HCT116 (cell line): ENCODE measurements around the gene MYH11. TPM values are rescaled to one million over a fixed set of nuclear protein-coding genes. Genes with fewer than 3 reads are reported as not detected.
"Not testable (repeated sequence)": the region's sequence is repeated elsewhere in the genome, so short reads cannot be mapped to it uniquely, and the experiment has no call there.

ENCODE experiments used
- ATAC-seq: fragments of 200-7000 bp; cut with Tn5 transposase; 2 replicates; pipeline ENCODE4 v1.9.1; 2020; ENCODE audit warnings: mild to moderate bottlenecking, moderate library complexity
- BruUV-seq: library from RNA; stranded (reverse); fragments of 400-500 nt; replicated peaks from 2 replicates; lab custom pipeline; 2021; lab: Mats Ljungman, UMichigan
- CTCF ChIA-PET: fragments of 300-600 bp; sonication (Branson Sonifier 250); formaldehyde crosslinking; loops from one replicate; lab custom pipeline; 2021; ENCODE audit warnings: antibody characterized with exemption; lab: Charles Lee
- POLR2A ChIA-PET: fragments of 300-600, 350-600 bp; sonication (Branson Sonifier 250); formaldehyde crosslinking; loops from one replicate; lab custom pipeline; 2021; ENCODE audit warnings: antibody characterized with exemption; lab: Charles Lee
- RAD21 ChIA-PET, 2 experiments: fragments of 300-600 bp; sonication (Branson Sonifier 250); formaldehyde crosslinking; loops; one replicate each; lab custom pipeline; 2023; ENCODE audit warnings: low total read pairs in 2 of 2; ENCODE audit not compliant: uncharacterized antibody in 2 of 2, unreplicated experiment in 2 of 2, low non-redundant PET in 1 of 2; lab: Charles Lee
- DNase-seq: peaks from one replicate; pipeline ENCODE4 v3.0.0-alpha.2; 2010; ENCODE audit warnings: low read depth, low spot score
- H2AFZ ChIP-seq: fragments of 200-600 bp; shearing (Covaris generic), sonication (generic); 2 replicates; pipeline ENCODE4 v1.6.1; 2017; ENCODE audit warnings: low read depth, mixed run types, mixed read lengths, antibody characterized with exemption, low read length; ENCODE audit not compliant: poor library complexity, severe bottlenecking
- H3K27ac ChIP-seq: 2 replicates; pipeline ENCODE4 v1.5.1; 2012; ENCODE audit warnings: low read depth, low read length
- H3K27me3 ChIP-seq: fragments of 200-600 bp; sonication (generic); 2 replicates; pipeline ENCODE4 v1.6.1; 2016; ENCODE audit warnings: mixed run types, low read length, mixed read lengths; ENCODE audit not compliant: insufficient read depth
- H3K36me3 ChIP-seq, 2 experiments: fragments of 200-500 bp in 1 of 2; fragments of 200-600 bp in 1 of 2; sonication (Bioruptor generic) in 1 of 2; sonication (generic) in 1 of 2; 2 replicates each; pipeline versions ENCODE4 v1.5.1 to v1.6.1; 2014 to 2016; ENCODE audit warnings: low read length in 2 of 2, inconsistent platforms in 1 of 2, mixed read lengths in 1 of 2, mixed run types in 1 of 2; ENCODE audit not compliant: insufficient read depth in 2 of 2, control insufficient read depth in 1 of 2
- H3K4me1 ChIP-seq, 2 experiments: fragments of 200-600 bp in 1 of 2; sonication (generic) in 1 of 2; 2 replicates each; pipeline versions ENCODE4 v1.5.1 to v1.6.1; 2012 to 2017; ENCODE audit warnings: low read length in 2 of 2, inconsistent platforms in 1 of 2, mild to moderate bottlenecking in 1 of 2, mixed read lengths in 1 of 2, mixed run types in 1 of 2, moderate library complexity in 1 of 2; ENCODE audit not compliant: insufficient read depth in 2 of 2, control insufficient read depth in 1 of 2
- H3K4me2 ChIP-seq: fragments of 200-600 bp; sonication (generic); 2 replicates; pipeline ENCODE4 v1.6.1; 2017; ENCODE audit warnings: mixed run types, low read length, mixed read lengths
- H3K4me3 ChIP-seq, 2 experiments: fragments of 200-600 bp in 1 of 2; sonication (generic) in 1 of 2; replicated peaks in 1 of 2; 2 replicates each; pipeline ENCODE4 v1.5.1; 2011 to 2016; ENCODE audit warnings: low read length in 2 of 2, control low read depth in 1 of 2, low read depth in 1 of 2, mild to moderate bottlenecking in 1 of 2, mixed read lengths in 1 of 2, mixed run types in 1 of 2
- H3K79me2 ChIP-seq: fragments of 200-600 bp; sonication (generic); 2 replicates; pipeline ENCODE4 v1.6.1; 2017; ENCODE audit warnings: mild to moderate bottlenecking, mixed run types, low read length, moderate library complexity, mixed read lengths; ENCODE audit not compliant: insufficient read depth
- H3K9ac ChIP-seq: fragments of 200-600 bp; sonication (generic); 2 replicates; pipeline ENCODE4 v1.6.1; 2016; ENCODE audit warnings: low read length, mixed read lengths
- H3K9me2 ChIP-seq: fragments of 200-600 bp; sonication (generic), shearing (Covaris generic); 2 replicates; pipeline ENCODE4 v1.6.1; 2017; ENCODE audit warnings: mixed run types, mild to moderate bottlenecking, moderate library complexity; ENCODE audit not compliant: insufficient read depth
- H3K9me3 ChIP-seq, 2 experiments: fragments of 200-500 bp in 1 of 2; fragments of 200-600 bp in 1 of 2; sonication (Bioruptor generic) in 1 of 2; sonication (generic) in 1 of 2; 2 replicates each; pipeline ENCODE4 v1.6.1; 2014 to 2017; ENCODE audit warnings: low read length in 2 of 2, mixed read lengths in 2 of 2, inconsistent platforms in 1 of 2, low read depth in 1 of 2, mild to moderate bottlenecking in 1 of 2, mixed run types in 1 of 2, moderate library complexity in 1 of 2; ENCODE audit not compliant: control insufficient read depth in 1 of 2, insufficient read depth in 1 of 2
- H4K20me1 ChIP-seq: fragments of 200-600 bp; sonication (generic), shearing (Covaris generic); 2 replicates; pipeline ENCODE4 v1.6.1; 2017; ENCODE audit warnings: mixed run types, mild to moderate bottlenecking, moderate library complexity; ENCODE audit not compliant: insufficient read depth
- CBX3 ChIP-seq: IDR thresholded peaks from 2 replicates; pipeline ENCODE4 v1.6.1; 2012; ENCODE audit warnings: low read depth
- JUND ChIP-seq: IDR thresholded peaks from 2 replicates; pipeline ENCODE4 v1.6.1; 2012
- RAD21 ChIP-seq: IDR thresholded peaks from 2 replicates; pipeline ENCODE4 v1.6.1; 2012; ENCODE audit warnings: low read depth, mild to moderate bottlenecking
- intact Hi-C: fragments of 100-400 bp; cut with micrococcal nuclease; formaldehyde crosslinking; loops from 2 replicates; pipeline ENCODE4 v1.10.0; 2022
- total RNA-seq: library from RNA; stranded (reverse); gene quantifications from one replicate; pipeline ENCODE4 v1.2.1, GENCODE V29; 2021; ENCODE audit not compliant: unreplicated experiment

The MYH11 gene
- total RNA-seq, 1 experiment from 2014 or later = 0.61 TPM

GRCh38 chr16:15816228-15816627 lies 40.6 kb downstream of the MYH11 start:
- Histone ChIP-seq H3K27me3 (no peaks in the 10 kb centered on the region), H3K9ac (no peak overlapping the region), H3K9me2 (no peaks in the 10 kb centered on the region), H2AFZ (no peak overlapping the region), H4K20me1 (no peaks in the 10 kb centered on the region), H3K27ac (no peak overlapping the region), H3K36me3 (no peaks in the 10 kb centered on the region), H3K4me1 (no peaks in the 10 kb centered on the region), H3K4me3 (no peak overlapping the region), H3K4me2 (no peak overlapping the region), H3K9me3 (peaks cover 8 to 10% of the 10 kb centered on the region in 2 experiments; a peak in 3 of 4 replicates), H3K79me2 (no peaks in the 10 kb centered on the region)
- no TSS peak for BruUV-seq
- no peak for ATAC-seq
- ChIA-PET CTCF (no interaction called here), POLR2A (no interaction called here), RAD21 (no interaction called here)
- DNase-seq = no peak
- no peak for TF ChIP-seq JUND
- TF ChIP-seq CBX3 = no peak
- no peak for TF ChIP-seq RAD21
- intact Hi-C loops = no loop called here

DNA sequence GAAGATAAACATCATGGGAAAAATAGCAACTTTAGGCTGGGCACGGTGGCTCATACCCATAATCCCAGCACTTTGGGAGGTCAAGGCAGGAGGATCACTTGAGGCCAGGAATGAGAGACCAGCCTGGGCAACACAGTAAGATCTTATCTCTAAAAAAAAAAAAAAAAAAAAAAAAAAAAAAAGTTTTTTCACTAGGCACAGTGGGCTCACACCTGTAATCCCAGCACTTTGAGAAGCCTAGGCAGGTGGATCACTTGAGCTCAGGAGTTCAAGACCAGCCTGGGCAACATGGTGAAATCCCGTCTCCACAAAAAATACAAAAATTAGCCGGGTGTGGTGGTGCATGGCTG lies 44.5 kb downstream of the MYH11 start:
- BruUV-seq, H3K4me1 ChIP-seq, CTCF ChIA-PET, H3K36me3 ChIP-seq, H3K27me3 ChIP-seq, H3K27ac ChIP-seq, H3K9ac ChIP-seq, H4K20me1 ChIP-seq, ATAC-seq, POLR2A ChIA-PET, intact Hi-C loops, H3K9me2 ChIP-seq, DNase-seq, RAD21 ChIA-PET, H3K4me2 ChIP-seq, H2AFZ ChIP-seq, H3K4me3 ChIP-seq, H3K79me2 ChIP-seq: not testable (repeated sequence)
- H3K9me3 ChIP-seq = peaks cover 8 to 10% of the 10 kb centered on the region in 2 experiments; a peak in 3 of 4 replicates
